Transverse colon (tissue), 4 donors: Measurements from ENCODE around the gene ARL15. TPM values are rescaled to one million over a fixed set of nuclear protein-coding genes. Genes with fewer than 3 reads are reported as not detected.

Experiments used
- DNase-seq: peaks from one replicate; pipeline ENCODE4 v3.0.0-alpha.2; 2019
- H3K27ac ChIP-seq, 4 donors: fragments of 200-600 bp; sonication (generic); 2 replicates each; pipeline ENCODE4 v1.5.1; 2016 to 2018; ENCODE audit warnings: inconsistent platforms in 4 of 4
- H3K27me3 ChIP-seq: fragments of 200-600 bp; sonication (generic); 2 replicates; pipeline ENCODE4 v1.5.1; 2017; ENCODE audit warnings: inconsistent platforms
- H3K36me3 ChIP-seq, 4 donors: fragments of 200-600 bp; sonication (generic); 2 replicates each; pipeline ENCODE4 v1.5.1; 2017 to 2019; ENCODE audit warnings: inconsistent platforms in 4 of 4
- H3K4me1 ChIP-seq, 4 donors: fragments of 200-600 bp; sonication (generic); 2 replicates each; pipeline ENCODE4 v1.5.1; 2017 to 2020; ENCODE audit warnings: inconsistent platforms in 4 of 4
- H3K4me3 ChIP-seq, 4 donors: fragments of 200-600 bp; sonication (generic); 1 replicate in 1 of 4; 2 replicates in 3 of 4; pipeline versions ENCODE4 v1.5.1 to v1.6.1; 2017 to 2019; ENCODE audit warnings: inconsistent platforms in 4 of 4
- H3K9me3 ChIP-seq, 2 donors: fragments of 200-600 bp; sonication (generic); 2 replicates each; pipeline ENCODE4 v1.5.1; 2017 to 2019; ENCODE audit warnings: inconsistent platforms in 2 of 2
- CTCF ChIP-seq, 5 experiments: fragments of 200-600 bp in 3 of 5; fragments of 450-650 bp in 2 of 5; sonication (generic) in 3 of 5; IDR thresholded peaks; 1 replicate in 2 of 5; 2 replicates in 3 of 5; pipeline ENCODE4 v1.5.1; 2016 to 2017; ENCODE audit warnings: antibody characterized with exemption in 5 of 5, inconsistent platforms in 3 of 5, mild to moderate bottlenecking in 2 of 5, moderate library complexity in 1 of 5
- EP300 ChIP-seq: sonication (generic); formaldehyde crosslinking; IDR thresholded peaks from one replicate; pipeline ENCODE4 v1.6.1; 2017; ENCODE audit warnings: antibody characterized with exemption, low read depth
- POLR2A ChIP-seq: fragments of 450-650 bp; IDR thresholded peaks from one replicate; pipeline ENCODE4 v1.6.1; 2016; ENCODE audit warnings: antibody characterized with exemption, mild to moderate bottlenecking, moderate library complexity
- POLR2AphosphoS5 ChIP-seq, 3 donors: sonication (generic); formaldehyde crosslinking; IDR thresholded peaks; one replicate each; pipeline ENCODE4 v1.6.1; 2016; ENCODE audit warnings: antibody characterized with exemption in 3 of 3
- WGBS, 2 donors: methylation state at CpG; one replicate each; pipeline ENCODE4 v1.1.5; 2018; ENCODE audit warnings: low coverage in 1 of 2; 5-methylcytosine and 5-hydroxymethylcytosine counted together
- in situ Hi-C, 4 donors: fragments of 200-750 bp; cut with MboI; loops; one replicate each; pipeline versions ENCODE4 v1.15.0 to v1.15.1; 2017; ENCODE audit warnings: low sequenced_read_pairs in 3 of 4, low pct_ligation_motif_present in 1 of 4, low pct_unique_long_range_greater_than_20kb in 1 of 4
- intact Hi-C: fragments of 100-400 bp; cut with DNase I; formaldehyde crosslinking; loops from one replicate; pipeline ENCODE4 v1.15.1; 2023; ENCODE audit warnings: low total_unique reads
- total RNA-seq, 4 donors: library from RNA; depleted of rRNA; stranded (reverse); fragments of >200 nt; gene quantifications; one replicate each; pipeline ENCODE4 v1.1.0, GENCODE V29; 2016

The ARL15 gene
- total RNA-seq, 4 donors from 2014 or later, result 9.0 to 57.1 (median 27.7) TPM

- Histone ChIP-seq H3K27ac (no peak overlapping the region), H3K36me3 (no peaks in the 10 kb centered on the region), H3K4me1 (peaks cover 0 to 18% (median 11%) of the 10 kb centered on the region in 4 donors), H3K4me3 (no peak overlapping the region), H3K27me3 (no peaks in the 10 kb centered on the region), H3K9me3 (no peaks in the 10 kb centered on the region)
- no peak for TF ChIP-seq POLR2AphosphoS5 (IDR thresholded peaks at IDR 0.05)
- TF ChIP-seq CTCF (IDR thresholded peaks at IDR 0.05), result no peak
- TF ChIP-seq EP300, result no peak
- TF ChIP-seq POLR2A, result no peak
- in situ Hi-C loops, result no loop called here
- intact Hi-C loops, result no loop called here
- 94% methylated on average over 3 of the region's 3 CpGs; no CpG with 5 or more reads in 1 of the 2 donors for WGBS, 2 donors
- no peak for DNase-seq
Measured at GRCh38 chr5:54279960-54280359, 30.4 kb downstream of the ARL15 start.

GRCh38 chr5:54278979-54279717, 31.2 kb downstream of the ARL15 start:
- H3K4me3 ChIP-seq, result no peak overlapping the region
- no peaks in the 10 kb centered on the region for H3K27me3 ChIP-seq
- no peak for TF ChIP-seq POLR2AphosphoS5 (IDR thresholded peaks at IDR 0.05)
- no peak for TF ChIP-seq EP300
- no peak for TF ChIP-seq POLR2A
- no peak for TF ChIP-seq CTCF (IDR thresholded peaks at IDR 0.05)
- H3K27ac ChIP-seq, result no peak overlapping the region
- H3K4me1 ChIP-seq, result peaks cover 0 to 13% (median 7%) of the 10 kb centered on the region in 4 donors
- DNase-seq, result no peak
- intact Hi-C loops (no loop called here), in situ Hi-C loops (no loop called here)
- no peaks in the 10 kb centered on the region for H3K9me3 ChIP-seq
- WGBS, 2 donors, result 77 to 78% methylated on average over 4 of the region's 4 CpGs
- H3K36me3 ChIP-seq, result no peaks in the 10 kb centered on the region

- no peak for DNase-seq
- Histone ChIP-seq H3K9me3 (no peaks in the 10 kb centered on the region), H3K27ac (no peak overlapping the region), H3K4me1 (peaks cover 0 to 15% (median 6%) of the 10 kb centered on the region in 4 donors), H3K36me3 (no peaks in the 10 kb centered on the region), H3K27me3 (no peaks in the 10 kb centered on the region), H3K4me3 (no peak overlapping the region)
- in situ Hi-C loops, result no loop called here
- 33 to 73% methylated on average over 1 to 3 of the region's 3 CpGs for WGBS, 2 donors
- intact Hi-C loops, result no loop called here
- TF ChIP-seq POLR2AphosphoS5 (IDR thresholded peaks at IDR 0.05), result no peak
- no peak for TF ChIP-seq EP300
- TF ChIP-seq CTCF (IDR thresholded peaks at IDR 0.05), result no peak
- no peak for TF ChIP-seq POLR2A
Measured at GRCh38 chr5:54278036-54278830, 32.1 kb downstream of the ARL15 start.

- Histone ChIP-seq H3K4me1 (peaks cover 0 to 10% (median 0%) of the 10 kb centered on the region in 4 donors), H3K27ac (no peak overlapping the region), H3K36me3 (no peaks in the 10 kb centered on the region), H3K4me3 (no peak overlapping the region), H3K9me3 (no peaks in the 10 kb centered on the region), H3K27me3 (no peaks in the 10 kb centered on the region)
- WGBS, 2 donors, result 100% methylated on average over 1 of the region's 1 CpG
- intact Hi-C loops, result no loop called here
- no peak for TF ChIP-seq EP300
- TF ChIP-seq POLR2A, result no peak
- TF ChIP-seq POLR2AphosphoS5 (IDR thresholded peaks at IDR 0.05), result no peak
- TF ChIP-seq CTCF (IDR thresholded peaks at IDR 0.05), result no peak
- DNase-seq, result no peak
- in situ Hi-C loops, result no loop called here
Measured at GRCh38 chr5:54276048-54276447, 34.3 kb downstream of the ARL15 start.
